ENCODE measurements around the gene HRH2.

HRH2 gene

GRCh38 chr5:175655411-175655810 is 2.5 kb upstream of the HRH2 start:
- no peak for DNase-seq (ENCODE audit: low read depth)
- TF ChIP-seq, protein P1, sequence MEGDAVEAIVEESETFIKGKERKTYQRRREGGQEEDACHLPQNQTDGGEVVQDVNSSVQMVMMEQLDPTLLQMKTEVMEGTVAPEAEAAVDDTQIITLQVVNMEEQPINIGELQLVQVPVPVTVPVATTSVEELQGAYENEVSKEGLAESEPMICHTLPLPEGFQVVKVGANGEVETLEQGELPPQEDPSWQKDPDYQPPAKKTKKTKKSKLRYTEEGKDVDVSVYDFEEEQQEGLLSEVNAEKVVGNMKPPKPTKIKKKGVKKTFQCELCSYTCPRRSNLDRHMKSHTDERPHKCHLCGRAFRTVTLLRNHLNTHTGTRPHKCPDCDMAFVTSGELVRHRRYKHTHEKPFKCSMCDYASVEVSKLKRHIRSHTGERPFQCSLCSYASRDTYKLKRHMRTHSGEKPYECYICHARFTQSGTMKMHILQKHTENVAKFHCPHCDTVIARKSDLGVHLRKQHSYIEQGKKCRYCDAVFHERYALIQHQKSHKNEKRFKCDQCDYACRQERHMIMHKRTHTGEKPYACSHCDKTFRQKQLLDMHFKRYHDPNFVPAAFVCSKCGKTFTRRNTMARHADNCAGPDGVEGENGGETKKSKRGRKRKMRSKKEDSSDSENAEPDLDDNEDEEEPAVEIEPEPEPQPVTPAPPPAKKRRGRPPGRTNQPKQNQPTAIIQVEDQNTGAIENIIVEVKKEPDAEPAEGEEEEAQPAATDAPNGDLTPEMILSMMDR (conservative IDR thresholded peaks at IDR 0.05; ENCODE audit: low read depth, low read length), result no peak
- no peak overlapping the region for H3K4me3 ChIP-seq (ENCODE audit: low read length)

- no peak overlapping the region for H3K4me3 ChIP-seq (ENCODE audit: low read length)
- DNase-seq (ENCODE audit: low read depth), result no peak
- TF ChIP-seq, protein P1 (conservative IDR thresholded peaks at IDR 0.05; ENCODE audit: low read depth, low read length), result no peak
Measured at GRCh38 chr5:175656966-175657365, 905 bp upstream of the HRH2 start.

DNA sequence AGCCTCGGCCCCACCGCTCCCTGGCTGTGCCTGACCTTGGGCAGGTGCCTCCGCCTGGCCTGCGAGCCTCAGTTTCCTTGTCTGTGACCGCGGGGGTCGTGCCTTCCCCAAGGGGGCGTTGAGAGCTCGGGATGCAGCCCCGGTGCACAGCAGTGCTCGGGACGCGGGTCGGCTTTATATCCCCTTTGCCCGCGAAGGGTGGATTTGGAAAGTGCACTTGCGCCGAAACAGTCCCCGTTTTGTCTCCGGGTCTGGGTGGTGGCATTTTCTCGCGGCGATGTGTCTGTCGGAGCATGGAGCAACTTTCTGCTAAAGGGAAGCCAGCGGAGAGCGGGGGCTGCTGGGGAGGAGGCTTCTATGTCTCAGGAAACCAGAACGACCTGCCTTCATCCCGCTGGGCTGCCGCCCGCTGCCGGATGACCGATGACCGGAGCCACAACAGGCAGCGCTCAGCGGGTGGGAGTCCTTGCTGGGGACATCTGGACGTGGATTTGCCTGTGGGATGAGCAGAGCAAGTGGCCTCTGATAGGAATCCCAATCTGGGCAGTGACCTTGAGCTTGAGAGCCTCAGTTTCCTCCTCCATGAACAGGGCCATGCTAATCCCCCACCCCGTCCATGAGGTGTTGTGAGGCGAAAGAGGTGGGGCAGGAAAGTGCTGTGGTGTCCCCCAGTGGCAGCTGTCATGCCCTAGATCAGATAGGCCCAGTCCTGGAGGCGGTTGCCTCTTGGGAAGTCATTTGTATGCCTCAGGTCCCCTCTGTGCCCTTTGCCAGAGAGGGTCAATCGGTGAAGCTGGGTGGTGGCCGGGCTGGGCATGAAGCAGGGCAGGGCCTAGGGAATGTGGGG is 651 bp downstream of the HRH2 start:
- TF ChIP-seq, protein P1 (conservative IDR thresholded peaks at IDR 0.05; ENCODE audit: low read depth, low read length), result no peak
- H3K4me3 ChIP-seq (ENCODE audit: low read length), result no peak overlapping the region
- no peak for DNase-seq (ENCODE audit: low read depth)

GRCh38 chr5:175659546-175660253 is 1.8 kb downstream of the HRH2 start:
- DNase-seq (ENCODE audit: low read depth), result no peak
- no peak overlapping the region for H3K4me3 ChIP-seq (ENCODE audit: low read length)
- TF ChIP-seq, protein P1 (conservative IDR thresholded peaks at IDR 0.05; ENCODE audit: low read depth, low read length), result no peak

DNA sequence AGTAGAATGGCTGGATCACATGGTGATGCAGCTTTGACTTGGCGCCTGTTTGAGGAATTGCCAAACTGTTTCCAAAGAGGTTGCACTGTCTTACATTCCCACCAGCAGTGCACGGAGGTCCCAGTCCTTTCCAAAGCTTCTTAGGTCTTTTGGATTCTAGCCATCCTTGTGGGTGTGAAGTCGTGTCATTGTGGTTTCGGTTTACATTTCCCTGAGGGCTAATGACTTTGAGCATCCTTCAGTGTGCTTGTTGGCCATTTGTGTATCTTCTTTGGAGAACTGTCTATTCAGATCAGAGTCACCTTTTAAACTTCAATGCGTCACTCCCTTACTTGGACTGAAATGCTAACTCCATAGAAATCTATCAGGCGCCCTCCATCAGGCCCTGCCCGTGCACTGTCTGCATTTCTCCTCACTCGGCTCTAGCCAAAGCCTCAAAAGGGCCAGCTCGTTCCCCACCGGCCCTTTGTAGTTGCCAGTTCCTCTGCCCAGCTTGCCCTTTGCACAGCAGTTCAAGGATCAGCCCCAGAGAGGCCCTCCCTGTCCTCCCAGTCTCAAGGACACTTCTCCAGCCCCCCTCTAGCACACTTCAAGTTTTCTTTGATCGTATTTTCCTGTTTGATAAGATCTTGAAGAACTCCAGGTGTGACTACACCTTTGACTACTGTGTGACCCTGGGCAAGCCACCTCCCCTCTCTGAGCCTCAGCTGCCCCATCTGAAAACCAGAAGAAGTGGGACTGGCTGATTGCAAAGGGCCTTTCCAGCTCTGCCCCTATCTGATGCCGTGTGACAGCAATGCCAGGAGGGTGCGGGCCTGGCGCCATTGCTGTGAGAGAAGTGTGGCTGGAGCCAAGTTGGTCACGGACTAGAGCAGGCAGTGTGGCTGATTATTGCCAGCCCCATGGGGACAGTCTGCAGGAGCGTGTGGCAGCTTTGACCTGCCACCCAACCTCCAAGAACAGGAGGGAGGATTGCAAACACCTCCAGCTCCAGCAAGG is 5.6 kb downstream of the HRH2 start:
- H3K4me3 ChIP-seq (ENCODE audit: low read length), result no peak overlapping the region
- TF ChIP-seq, protein P1 (conservative IDR thresholded peaks at IDR 0.05; ENCODE audit: low read depth, low read length), result no peak
- no peak for DNase-seq (ENCODE audit: low read depth)

DNA sequence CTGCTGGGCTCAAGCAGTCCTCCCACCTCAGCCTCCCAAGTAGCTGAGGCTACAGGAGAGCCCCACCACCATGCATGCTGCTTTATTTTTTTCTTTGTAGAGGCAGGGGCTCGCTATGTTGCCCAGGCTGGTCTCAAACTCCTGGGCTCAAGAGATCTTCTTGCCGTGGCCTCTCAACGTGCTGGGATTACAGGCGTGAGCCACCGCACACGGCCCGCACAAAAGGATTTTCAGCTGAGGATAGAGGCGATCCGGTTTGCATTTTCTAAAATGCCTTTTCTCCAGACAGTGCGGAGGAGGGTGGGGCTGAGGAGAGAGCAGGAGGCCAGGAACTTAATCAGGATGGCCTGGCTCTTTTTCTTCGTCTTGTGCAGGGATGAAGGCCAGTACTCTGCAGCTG is 6.9 kb downstream of the HRH2 start:
- TF ChIP-seq, protein P1 (conservative IDR thresholded peaks at IDR 0.05; ENCODE audit: low read depth, low read length), result no peak
- no peak overlapping the region for H3K4me3 ChIP-seq (ENCODE audit: low read length)
- no peak for DNase-seq (ENCODE audit: low read depth)

Data from retinal pigment epithelial cell (primary cell).